Sigmoid colon (tissue), 7 donors: ENCODE results near the gene PTGR3. TPM values are rescaled to one million over a fixed set of nuclear protein-coding genes. Genes with fewer than 3 reads are reported as not detected.
A peak's percentile ranks its signal among the peaks of the same experiment; 100 is the strongest.

Experiments
- DNase-seq: peaks from one replicate; pipeline ENCODE4 v3.0.0-alpha.2; 2019
- H3K27ac ChIP-seq, 4 donors: fragments of 200-600 bp; sonication (generic); one replicate each; pipeline ENCODE4 v1.5.1; 2016 to 2019; ENCODE audit warnings: mild to moderate bottlenecking in 1 of 4
- H3K27me3 ChIP-seq, 3 donors: fragments of 200-600 bp; sonication (generic); one replicate each; pipeline ENCODE4 v1.5.1; 2019; ENCODE audit warnings: mild to moderate bottlenecking in 1 of 3
- H3K36me3 ChIP-seq, 4 donors: fragments of 200-600 bp; sonication (generic); one replicate each; pipeline ENCODE4 v1.5.1; 2016 to 2019
- H3K4me1 ChIP-seq, 4 donors: fragments of 200-600 bp; sonication (generic); one replicate each; pipeline ENCODE4 v1.5.1; 2017 to 2019
- H3K4me3 ChIP-seq, 4 donors: fragments of 200-600 bp; sonication (generic); one replicate each; pipeline ENCODE4 v1.5.1; 2017 to 2019; ENCODE audit warnings: mild to moderate bottlenecking in 2 of 4, moderate library complexity in 1 of 4
- H3K9me3 ChIP-seq, 4 donors: fragments of 200-600 bp in 3 of 4; sonication (generic) in 3 of 4; one replicate each; pipeline versions ENCODE4 v1.5.1 to v1.6.1; 2013 to 2019
- EP300 ChIP-seq, 4 donors: sonication (generic); formaldehyde crosslinking; IDR thresholded peaks; one replicate each; pipeline ENCODE4 v1.6.1; 2017; ENCODE audit warnings: antibody characterized with exemption in 4 of 4
- POLR2A ChIP-seq, 2 donors: fragments of 450-650 bp; IDR thresholded peaks; one replicate each; pipeline ENCODE4 v1.6.1; 2016; ENCODE audit warnings: antibody characterized with exemption in 2 of 2, mild to moderate bottlenecking in 2 of 2, moderate library complexity in 2 of 2
- POLR2AphosphoS5 ChIP-seq, 4 donors: sonication (generic); formaldehyde crosslinking; IDR thresholded peaks; one replicate each; pipeline ENCODE4 v1.6.1; 2017; ENCODE audit warnings: antibody characterized with exemption in 4 of 4
- WGBS, 2 donors: extraction: QIAGEN DNeasy Blood & Tissue Kit; methylation state at CpG; one replicate each; pipeline ENCODE4 v1.1.7; 2013; 5-methylcytosine and 5-hydroxymethylcytosine counted together
- intact Hi-C: fragments of 100-400 bp; cut with DNase I; formaldehyde crosslinking; loops from one replicate; pipeline ENCODE4 v1.15.1; 2023
- polyA plus RNA-seq, 3 donors: library from polyadenylated mRNA; stranded (reverse); fragments of 200-250 nt; gene quantifications; one replicate each; pipeline ENCODE4 v1.2.3, GENCODE V29; 2013
- total RNA-seq, 4 donors: library from RNA; depleted of rRNA; stranded (reverse); fragments of >200 nt; gene quantifications; one replicate each; pipeline ENCODE4 v1.1.0, GENCODE V29; 2016
- TF ChIP-seq, protein P1 (sequence below), 4 experiments: fragments of 450-650 bp in 3 of 4; fragments of 200-600 bp in 1 of 4; IDR thresholded peaks; one replicate each; pipeline ENCODE4 v1.5.1; 2016 to 2019; ENCODE audit warnings: antibody characterized with exemption in 4 of 4, mild to moderate bottlenecking in 3 of 4, moderate library complexity in 2 of 4
- donor health status: healthy with polysubstance abuse.
- donor health status: Bipolar disorder and iron deficiency.
- donor health status: healthy.

Gene PTGR3
- total and polyA plus RNA-seq, 7 donors, result 22.7 to 33.8 (median 25.7) TPM

DNA sequence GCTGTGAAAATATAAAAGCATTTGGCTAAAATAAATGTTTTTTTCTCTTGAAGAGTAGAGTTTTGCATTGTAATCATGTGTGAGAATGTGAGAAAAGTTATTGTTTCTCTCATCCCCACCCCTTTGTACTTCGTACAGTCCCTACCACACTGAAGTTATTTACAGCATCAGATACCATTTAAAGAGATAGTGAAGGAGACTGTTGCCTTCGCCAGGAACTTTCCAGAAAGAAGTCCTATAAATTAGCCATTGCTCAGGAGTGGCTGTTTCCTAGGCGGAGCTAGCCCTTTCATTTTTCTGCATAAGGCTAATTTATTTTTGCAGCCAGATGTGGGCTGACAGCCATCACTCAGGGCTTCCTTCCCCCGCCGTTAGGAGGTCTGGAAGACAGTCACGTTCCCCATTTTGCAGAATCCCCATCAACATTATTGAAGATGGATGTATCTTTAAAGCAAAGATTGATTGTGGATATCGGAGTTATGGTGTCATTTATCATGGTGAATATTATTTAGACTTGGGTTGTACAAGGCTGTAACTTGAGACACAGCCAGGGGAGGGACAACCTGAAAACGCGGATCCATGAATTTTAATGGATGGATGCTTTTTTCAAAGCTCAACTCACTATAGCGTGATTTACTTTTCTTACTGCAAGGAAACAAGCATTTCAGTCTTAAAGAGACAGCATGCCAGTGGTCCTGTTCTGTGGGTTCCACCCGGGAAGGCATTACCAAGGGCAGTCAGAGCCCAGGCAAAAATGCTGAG is 18.8 kb upstream of the PTGR3 start:
- H3K27me3 ChIP-seq, result no peaks in the 10 kb centered on the region
- peak overlapping the region; percentile 9 to 96 (median 52) for H3K27ac ChIP-seq
- intact Hi-C loops, result no loop called here
- no peaks in the 10 kb centered on the region for H3K9me3 ChIP-seq
- TF ChIP-seq, protein P1, sequence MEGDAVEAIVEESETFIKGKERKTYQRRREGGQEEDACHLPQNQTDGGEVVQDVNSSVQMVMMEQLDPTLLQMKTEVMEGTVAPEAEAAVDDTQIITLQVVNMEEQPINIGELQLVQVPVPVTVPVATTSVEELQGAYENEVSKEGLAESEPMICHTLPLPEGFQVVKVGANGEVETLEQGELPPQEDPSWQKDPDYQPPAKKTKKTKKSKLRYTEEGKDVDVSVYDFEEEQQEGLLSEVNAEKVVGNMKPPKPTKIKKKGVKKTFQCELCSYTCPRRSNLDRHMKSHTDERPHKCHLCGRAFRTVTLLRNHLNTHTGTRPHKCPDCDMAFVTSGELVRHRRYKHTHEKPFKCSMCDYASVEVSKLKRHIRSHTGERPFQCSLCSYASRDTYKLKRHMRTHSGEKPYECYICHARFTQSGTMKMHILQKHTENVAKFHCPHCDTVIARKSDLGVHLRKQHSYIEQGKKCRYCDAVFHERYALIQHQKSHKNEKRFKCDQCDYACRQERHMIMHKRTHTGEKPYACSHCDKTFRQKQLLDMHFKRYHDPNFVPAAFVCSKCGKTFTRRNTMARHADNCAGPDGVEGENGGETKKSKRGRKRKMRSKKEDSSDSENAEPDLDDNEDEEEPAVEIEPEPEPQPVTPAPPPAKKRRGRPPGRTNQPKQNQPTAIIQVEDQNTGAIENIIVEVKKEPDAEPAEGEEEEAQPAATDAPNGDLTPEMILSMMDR (IDR thresholded peaks at IDR 0.05), result no peak
- no peak for TF ChIP-seq POLR2AphosphoS5 (IDR thresholded peaks at IDR 0.05)
- no peak for TF ChIP-seq POLR2A (IDR thresholded peaks at IDR 0.05)
- no peak for TF ChIP-seq EP300 (IDR thresholded peaks at IDR 0.05)
- no peak for DNase-seq
- 52 to 60% methylated on average over 11 of the region's 11 CpGs for WGBS, 2 donors
- peak overlapping the region in 2 of 4 donors; percentile 2 to 23 for H3K4me3 ChIP-seq
- no peaks in the 10 kb centered on the region for H3K36me3 ChIP-seq
- peaks cover 0 to 82% (median 56%) of the 10 kb centered on the region in 4 donors for H3K4me1 ChIP-seq

DNA sequence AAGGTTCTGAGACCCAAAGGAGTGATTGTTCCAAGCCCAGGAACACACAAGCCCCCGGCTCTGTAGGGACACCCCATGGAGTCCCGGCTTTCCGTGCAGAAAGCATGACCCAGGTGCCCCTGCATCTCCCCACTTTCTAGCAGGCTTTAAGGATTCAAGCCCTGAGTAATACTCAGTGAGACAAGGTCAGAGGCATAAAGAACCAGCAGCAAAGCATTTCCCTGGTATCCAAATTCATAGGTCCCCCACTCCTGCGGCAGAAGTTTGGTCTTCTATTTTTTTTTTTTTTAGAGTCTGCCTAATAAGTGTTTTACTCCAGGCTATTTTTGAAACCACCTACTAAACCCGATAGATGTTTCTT is 18.0 kb upstream of the PTGR3 start:
- H3K9me3 ChIP-seq, result no peaks in the 10 kb centered on the region
- 46 to 73% methylated on average over 5 of the region's 5 CpGs for whole genome bisulfite sequencing, 2 donors
- H3K4me1 ChIP-seq, result peaks cover 0 to 82% (median 63%) of the 10 kb centered on the region in 4 donors
- H3K27ac ChIP-seq, result peak overlapping the region; percentile 42 to 96 (median 60)
- H3K27me3 ChIP-seq, result no peaks in the 10 kb centered on the region
- intact Hi-C loops, result no loop called here
- no peaks in the 10 kb centered on the region for H3K36me3 ChIP-seq
- TF ChIP-seq POLR2A (IDR thresholded peaks at IDR 0.05) (no peak), POLR2AphosphoS5 (IDR thresholded peaks at IDR 0.05) (no peak), EP300 (IDR thresholded peaks at IDR 0.05) (no peak)
- TF ChIP-seq, protein P1 (IDR thresholded peaks at IDR 0.05), result no peak
- DNase-seq, result no peak
- H3K4me3 ChIP-seq, result peak overlapping the region in 2 of 4 donors; percentile 14 to 23

GRCh38 chr18:75226286-75226955 is 17.5 kb upstream of the PTGR3 start:
- DNase-seq, result no peak
- WGBS, 2 donors, result 37 to 72% methylated on average over 11 of the region's 11 CpGs
- intact Hi-C loops, result no loop called here
- Histone ChIP-seq H3K9me3 (no peaks in the 10 kb centered on the region), H3K27ac (peak overlapping the region; percentile 42 to 96 (median 60)), H3K4me3 (peak overlapping the region in 2 of 4 donors; percentile 14 to 23), H3K4me1 (peaks cover 0 to 82% (median 67%) of the 10 kb centered on the region in 4 donors), H3K36me3 (no peaks in the 10 kb centered on the region), H3K27me3 (no peaks in the 10 kb centered on the region)
- TF ChIP-seq POLR2A (IDR thresholded peaks at IDR 0.05) (no peak), EP300 (IDR thresholded peaks at IDR 0.05) (no peak), POLR2AphosphoS5 (IDR thresholded peaks at IDR 0.05) (no peak)
- TF ChIP-seq, protein P1 (IDR thresholded peaks at IDR 0.05), result no peak

DNA sequence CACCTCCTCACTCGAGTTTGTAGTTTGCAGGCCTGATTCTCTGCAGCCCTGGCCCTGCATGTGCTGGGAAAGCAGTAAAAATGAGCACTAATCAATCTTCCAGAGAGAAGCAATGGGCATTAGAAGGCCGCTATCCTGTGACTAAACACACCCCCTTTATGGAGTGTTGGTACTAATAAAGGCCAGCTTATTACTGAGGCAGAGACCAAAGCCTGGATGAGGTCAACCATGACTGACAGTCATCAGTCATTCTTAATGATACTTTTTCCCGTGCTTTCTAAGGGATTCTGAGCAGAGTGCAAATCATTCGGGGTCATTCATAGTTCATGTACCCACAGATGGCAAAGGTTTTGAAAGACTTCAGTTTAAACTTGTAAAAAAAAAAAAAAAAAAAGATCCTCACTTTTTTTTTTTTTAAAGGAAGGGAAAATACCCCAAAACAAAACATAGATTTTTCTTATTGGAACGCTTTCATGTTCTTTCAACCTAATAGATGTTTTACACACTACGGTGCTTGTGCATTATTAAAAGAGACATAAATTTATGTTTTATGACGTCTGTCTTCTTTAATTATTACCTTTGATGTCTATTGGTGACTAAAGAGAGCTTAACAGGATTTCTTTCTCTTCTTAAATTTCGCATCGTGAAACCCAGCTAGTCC is 14.9 kb upstream of the PTGR3 start:
- Histone ChIP-seq H3K9me3 (no peaks in the 10 kb centered on the region), H3K36me3 (no peaks in the 10 kb centered on the region), H3K27me3 (no peaks in the 10 kb centered on the region), H3K4me3 (no peak overlapping the region), H3K27ac (peak overlapping the region; percentile 56 to 96 (median 80)), H3K4me1 (peaks cover 0 to 92% (median 71%) of the 10 kb centered on the region in 4 donors)
- DNase-seq, result no peak
- intact Hi-C loops, result no loop called here
- no peak for TF ChIP-seq POLR2A (IDR thresholded peaks at IDR 0.05)
- TF ChIP-seq EP300 (IDR thresholded peaks at IDR 0.05), result no peak
- no peak for TF ChIP-seq POLR2AphosphoS5 (IDR thresholded peaks at IDR 0.05)
- TF ChIP-seq, protein P1 (IDR thresholded peaks at IDR 0.05), result no peak
- WGBS, 2 donors, result 71 to 75% methylated on average over 9 of the region's 9 CpGs
